RWPE1 (cell line): ENCODE measurements around the gene PSG3.
"Not testable (repeated sequence)": the region's sequence is repeated elsewhere in the genome, so short reads cannot be mapped to it uniquely, and the experiment has no call there.

Experiments
- CTCF ChIA-PET: fragments of 350-600 bp; sonication (Branson Sonifier 250); formaldehyde crosslinking; extraction: SDS; loops from one replicate; lab custom pipeline; 2021; lab: Yijun Ruan, JAX
- POLR2A ChIA-PET: fragments of 400-600 bp; formaldehyde crosslinking; extraction: SDS; loops from one replicate; lab custom pipeline; 2020; ENCODE audit warnings: antibody characterized with exemption; ENCODE audit not compliant: low non-redundant PET; lab: Yijun Ruan, JAX
- DNase-seq: peaks from one replicate; pipeline ENCODE4 v3.0.0; 2012; ENCODE audit warnings: low spot score
- H3K27ac ChIP-seq: fragments of 450-650 bp; 2 replicates; pipeline ENCODE4 v1.5.1; 2017
- CTCF ChIP-seq: fragments of 450-650 bp; conservative IDR thresholded peaks from 2 replicates; pipeline ENCODE4 v1.5.1; 2017; ENCODE audit warnings: low read depth, mild to moderate bottlenecking

The PSG3 gene

GRCh38 chr19:42740381-42740780 is at the start of gene PSG3:
PSG3 (minus strand) TSS chr19:42740481; CDS start chr19:42740384, 97 bp downstream.
- CTCF ChIA-PET, POLR2A ChIA-PET, DNase-seq, H3K27ac ChIP-seq: not testable (repeated sequence)

- not testable (repeated sequence) for DNase-seq
Measured at GRCh38 chr19:42788766-42789165, 48.5 kb upstream of the PSG3 start.

GRCh38 chr19:42787766-42788165 is 47.5 kb upstream of the PSG3 start:
- POLR2A ChIA-PET, DNase-seq, CTCF ChIA-PET, H3K27ac ChIP-seq: not testable (repeated sequence)

More at GRCh38 chr19:42788766-42789165, 48.5 kb upstream of the PSG3 start:
- POLR2A ChIA-PET, H3K27ac ChIP-seq, CTCF ChIA-PET: not testable (repeated sequence)

- DNase-seq, POLR2A ChIA-PET, H3K27ac ChIP-seq: not testable (repeated sequence)
- peak; percentile 82 for TF ChIP-seq CTCF
- CTCF ChIA-PET: interaction anchor here (0.6 to 2.3 kb wide), 9 partner anchors 13 to 327 kb away, joined by 3 to 14 read pairs (median 3); no protein-coding TSS in a partner anchor
Measured at GRCh38 chr19:42776750-42777612, 36.7 kb upstream of the PSG3 start.

- DNase-seq, POLR2A ChIA-PET, H3K27ac ChIP-seq: not testable (repeated sequence)
- CTCF ChIA-PET: interaction anchor here (0.7 kb wide), 1 partner anchor 16 kb away, joined by 3 read pairs; no protein-coding TSS in a partner anchor
Measured at GRCh38 chr19:42774510-42775158, 34.4 kb upstream of the PSG3 start.

GRCh38 chr19:42767319-42767718 is 27.0 kb upstream of the PSG3 start:
- DNase-seq, H3K27ac ChIP-seq, POLR2A ChIA-PET: not testable (repeated sequence)
- TF ChIP-seq CTCF: peak; percentile 60
- CTCF ChIA-PET: interaction anchor here (0.6 kb wide), 1 partner anchor 297 kb away, joined by 5 read pairs; no protein-coding TSS in a partner anchor

- H3K27ac ChIP-seq: not testable (repeated sequence)
Measured at GRCh38 chr19:42766871-42767270, 26.6 kb upstream of the PSG3 start.

GRCh38 chr19:42764836-42765235 is 24.6 kb upstream of the PSG3 start:
- ChIA-PET CTCF (interaction anchor here (1.5 kb wide), 1 partner anchor 71 kb away, joined by 6 read pairs; no protein-coding TSS in a partner anchor), POLR2A (no interaction called here)

More at GRCh38 chr19:42766871-42767270, 26.6 kb upstream of the PSG3 start:
- DNase-seq, POLR2A ChIA-PET: not testable (repeated sequence)
- CTCF ChIA-PET: interaction anchor here (0.6 to 0.7 kb wide), 2 partner anchors 56 to 296 kb away, joined by 5 read pairs; no protein-coding TSS in a partner anchor

More at GRCh38 chr19:42764836-42765235, 24.6 kb upstream of the PSG3 start:
- TF ChIP-seq CTCF: no peak
- no peak for DNase-seq
- H3K27ac ChIP-seq: no peak overlapping the region
